ENCODE results near the gene BOD1. TPM values are rescaled to one million over a fixed set of nuclear protein-coding genes. Genes with fewer than 3 reads are reported as not detected.

BOD1 gene
- total RNA-seq, 4 donors from 2014 or later = 46.3 to 53.3 (median 48.7) TPM

DNA sequence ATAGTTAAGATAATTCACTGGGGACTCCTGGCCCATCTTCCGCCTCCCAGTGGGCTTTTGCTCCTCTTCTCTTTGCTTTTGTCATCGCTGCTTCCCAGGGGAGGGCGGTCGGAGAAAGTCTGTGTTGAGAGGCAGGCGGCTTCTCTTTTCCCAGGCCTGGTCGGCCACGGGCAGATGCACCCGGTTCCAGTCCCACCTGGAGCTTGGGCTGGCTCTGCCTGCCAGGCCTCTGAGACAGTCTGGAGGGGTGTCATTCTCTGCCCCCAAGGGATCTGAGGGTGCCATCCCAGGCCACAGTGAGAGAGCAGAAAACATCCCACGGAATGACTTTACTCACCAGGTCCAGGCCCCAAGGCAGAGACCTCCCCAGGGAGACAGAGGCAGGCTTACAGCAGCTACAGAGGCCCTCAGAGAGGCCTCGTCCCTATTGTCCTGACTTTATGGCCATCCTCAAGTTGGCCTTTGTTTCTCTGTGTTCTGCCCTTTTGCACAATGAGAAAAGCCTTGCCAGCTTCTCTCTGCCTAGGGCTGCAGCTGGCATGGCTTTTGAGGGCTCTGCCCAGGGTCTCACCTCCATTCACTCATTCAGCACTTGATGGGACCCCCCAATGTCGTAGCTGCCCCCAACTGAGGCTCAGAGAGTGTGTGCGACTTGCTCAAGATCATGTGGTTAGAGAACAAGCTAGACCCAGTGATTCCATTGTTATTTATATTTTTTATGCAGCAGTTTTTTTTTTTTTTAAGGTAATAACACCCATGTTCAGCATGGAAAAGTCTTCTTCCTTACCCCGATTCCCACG, 44.2 kb upstream of the BOD1 start:
- Histone ChIP-seq H3K27ac (no peak overlapping the region), H3K4me3 (no peak overlapping the region), H3K4me1 (no peaks in the 10 kb centered on the region), H3K36me3 (no peaks in the 10 kb centered on the region), H3K27me3 (no peaks in the 10 kb centered on the region), H3K9me3 (no peaks in the 10 kb centered on the region)
- DNase-seq (ENCODE audit: low spot score in 2 of 2) = peak in 1 of 2 donors; percentile 67
- TF ChIP-seq EP300 (IDR thresholded peaks at IDR 0.05) (no peak), POLR2AphosphoS5 (IDR thresholded peaks at IDR 0.05) (no peak), POLR2A (IDR thresholded peaks at IDR 0.05) (no peak)
- TF ChIP-seq, protein P1, sequence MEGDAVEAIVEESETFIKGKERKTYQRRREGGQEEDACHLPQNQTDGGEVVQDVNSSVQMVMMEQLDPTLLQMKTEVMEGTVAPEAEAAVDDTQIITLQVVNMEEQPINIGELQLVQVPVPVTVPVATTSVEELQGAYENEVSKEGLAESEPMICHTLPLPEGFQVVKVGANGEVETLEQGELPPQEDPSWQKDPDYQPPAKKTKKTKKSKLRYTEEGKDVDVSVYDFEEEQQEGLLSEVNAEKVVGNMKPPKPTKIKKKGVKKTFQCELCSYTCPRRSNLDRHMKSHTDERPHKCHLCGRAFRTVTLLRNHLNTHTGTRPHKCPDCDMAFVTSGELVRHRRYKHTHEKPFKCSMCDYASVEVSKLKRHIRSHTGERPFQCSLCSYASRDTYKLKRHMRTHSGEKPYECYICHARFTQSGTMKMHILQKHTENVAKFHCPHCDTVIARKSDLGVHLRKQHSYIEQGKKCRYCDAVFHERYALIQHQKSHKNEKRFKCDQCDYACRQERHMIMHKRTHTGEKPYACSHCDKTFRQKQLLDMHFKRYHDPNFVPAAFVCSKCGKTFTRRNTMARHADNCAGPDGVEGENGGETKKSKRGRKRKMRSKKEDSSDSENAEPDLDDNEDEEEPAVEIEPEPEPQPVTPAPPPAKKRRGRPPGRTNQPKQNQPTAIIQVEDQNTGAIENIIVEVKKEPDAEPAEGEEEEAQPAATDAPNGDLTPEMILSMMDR (IDR thresholded peaks at IDR 0.05) = no peak
- WGBS = 80% methylated on average over 14 of the region's 14 CpGs

DNA sequence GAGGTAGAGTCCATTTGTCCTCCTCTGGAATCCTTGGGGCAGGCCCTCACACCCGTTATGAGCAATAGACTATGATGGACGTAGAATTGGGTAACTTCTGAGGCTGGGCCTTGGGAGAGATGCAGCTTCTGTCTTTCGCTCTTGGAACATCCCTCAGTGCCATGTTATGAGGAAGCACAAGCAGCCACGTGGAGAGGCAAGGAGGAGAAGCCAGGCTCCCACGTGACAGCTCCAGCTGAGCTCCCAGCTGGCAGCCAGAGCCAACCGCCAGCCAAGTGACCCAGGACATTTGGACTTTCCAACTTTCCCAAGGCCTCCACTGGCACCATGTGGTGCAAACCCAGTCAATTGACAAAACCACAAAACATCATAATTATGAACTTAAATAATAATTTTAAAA, 43.0 kb upstream of the BOD1 start:
- no peak overlapping the region for H3K27ac ChIP-seq
- no peak overlapping the region for H3K4me3 ChIP-seq
- H3K36me3 ChIP-seq = no peaks in the 10 kb centered on the region
- peak in 1 of 2 donors; percentile 52 for DNase-seq (ENCODE audit: low spot score in 2 of 2)
- H3K9me3 ChIP-seq = no peaks in the 10 kb centered on the region
- 98% methylated on average over 5 of the region's 6 CpGs for WGBS
- H3K27me3 ChIP-seq = no peaks in the 10 kb centered on the region
- H3K4me1 ChIP-seq = no peaks in the 10 kb centered on the region
- TF ChIP-seq POLR2A (IDR thresholded peaks at IDR 0.05) (no peak), EP300 (IDR thresholded peaks at IDR 0.05) (no peak), POLR2AphosphoS5 (IDR thresholded peaks at IDR 0.05) (no peak)
- TF ChIP-seq, protein P1 (IDR thresholded peaks at IDR 0.05) = no peak

DNA sequence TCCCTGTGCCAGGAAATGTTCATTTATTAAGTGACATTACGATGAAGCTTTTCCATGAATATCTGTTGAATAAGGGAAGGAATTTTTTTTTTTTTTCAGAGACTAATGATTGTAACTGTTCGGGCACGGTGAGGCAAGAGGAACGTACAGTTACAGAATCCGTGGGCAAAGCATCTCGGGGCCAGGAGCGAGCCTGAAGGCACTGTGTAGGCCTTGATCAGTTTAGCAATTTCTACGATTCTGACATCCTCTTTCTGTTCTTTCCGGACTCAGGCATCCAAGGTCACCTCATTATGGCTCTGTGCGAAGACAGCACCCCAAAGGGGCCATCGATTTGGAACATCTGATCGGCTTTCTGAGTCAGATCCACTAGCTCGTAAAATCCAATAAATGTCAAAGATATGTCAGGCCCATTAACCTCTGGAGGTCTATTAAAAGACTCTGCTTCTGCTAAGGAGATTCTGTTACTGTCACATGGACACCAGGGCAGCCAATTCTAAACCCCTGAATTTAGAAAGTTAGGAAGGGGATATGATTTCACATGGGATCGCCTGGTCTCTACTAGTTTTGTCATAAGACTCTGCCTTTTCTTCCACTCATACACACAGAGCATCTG, 41.4 kb upstream of the BOD1 start:
- Histone ChIP-seq H3K4me3 (no peak overlapping the region), H3K27me3 (no peaks in the 10 kb centered on the region), H3K27ac (no peak overlapping the region), H3K9me3 (no peaks in the 10 kb centered on the region), H3K4me1 (no peaks in the 10 kb centered on the region), H3K36me3 (no peaks in the 10 kb centered on the region)
- TF ChIP-seq EP300 (IDR thresholded peaks at IDR 0.05) = no peak
- TF ChIP-seq, protein P1 (IDR thresholded peaks at IDR 0.05) = no peak
- TF ChIP-seq POLR2A (IDR thresholded peaks at IDR 0.05) = no peak
- TF ChIP-seq POLR2AphosphoS5 (IDR thresholded peaks at IDR 0.05) = no peak
- DNase-seq (ENCODE audit: low spot score in 2 of 2) = peak in 1 of 2 donors; percentile 29
- 85% methylated on average over 14 of the region's 14 CpGs for WGBS

DNA sequence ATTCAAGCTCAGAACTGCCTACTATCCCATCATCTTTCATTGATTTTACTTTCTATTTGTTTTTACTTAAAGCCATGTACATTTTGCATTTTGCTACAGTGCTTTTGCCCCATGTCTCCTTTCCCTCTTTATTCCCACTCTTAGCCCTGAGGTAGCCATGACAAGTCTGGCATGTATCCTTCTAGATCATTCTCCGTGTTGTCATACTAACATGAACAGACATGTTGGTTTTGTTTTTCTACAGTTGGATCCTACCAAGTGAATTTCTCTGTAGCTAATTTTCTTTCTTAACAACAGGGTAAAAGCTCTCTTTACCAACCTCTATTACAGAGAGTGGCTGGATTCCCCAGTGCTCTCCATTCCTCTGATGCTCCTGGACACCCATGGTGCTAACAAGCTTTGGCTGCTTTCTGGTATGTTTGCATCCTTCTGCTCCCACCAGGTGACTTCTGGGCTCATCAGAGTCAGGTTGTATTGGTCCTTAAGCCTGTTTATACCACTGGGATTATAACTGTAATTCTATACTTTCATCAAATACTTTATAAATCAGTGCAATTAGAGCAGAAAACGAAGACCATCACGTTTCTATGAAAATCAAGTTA, 38.8 kb upstream of the BOD1 start:
- Histone ChIP-seq H3K4me3 (no peak overlapping the region), H3K4me1 (no peaks in the 10 kb centered on the region), H3K36me3 (no peaks in the 10 kb centered on the region), H3K9me3 (no peaks in the 10 kb centered on the region), H3K27ac (no peak overlapping the region), H3K27me3 (no peaks in the 10 kb centered on the region)
- TF ChIP-seq, protein P1 (IDR thresholded peaks at IDR 0.05) = no peak
- no peak for TF ChIP-seq POLR2A (IDR thresholded peaks at IDR 0.05)
- TF ChIP-seq POLR2AphosphoS5 (IDR thresholded peaks at IDR 0.05) = no peak
- TF ChIP-seq EP300 (IDR thresholded peaks at IDR 0.05) = no peak
- DNase-seq (ENCODE audit: low spot score in 2 of 2) = no peak
- 72% methylated on average over 3 of the region's 3 CpGs for WGBS
